ENCODE measurements around the gene RHEX.
"Not testable (repeated sequence)": the region's sequence is repeated elsewhere in the genome, so short reads cannot be mapped to it uniquely, and the experiment has no call there.

RHEX gene

GRCh38 chr1:206052919-206053610 lies at the start of gene RHEX:
Gene RHEX, plus strand, starts transcription at chr1:206053173. Its CDS starts 44,656 bp downstream, at chr1:206097829.
- not testable (repeated sequence) for DNase-seq

GRCh38 chr1:206003854-206004800 lies 48.8 kb upstream of the RHEX start:
- no peak for DNase-seq

GRCh38 chr1:206004826-206005225 lies 48.1 kb upstream of the RHEX start:
- no peak for DNase-seq

- no peak for DNase-seq
Observed at GRCh38 chr1:206005234-206005633, 47.7 kb upstream of the RHEX start.

- DNase-seq = no peak
Observed at GRCh38 chr1:206005778-206006180, 47.2 kb upstream of the RHEX start.

GRCh38 chr1:206006946-206007345 lies 46.0 kb upstream of the RHEX start:
- DNase-seq = no peak

GRCh38 chr1:206010060-206010459 lies 42.9 kb upstream of the RHEX start:
- DNase-seq = no peak

GRCh38 chr1:206011057-206011456 lies 41.9 kb upstream of the RHEX start:
- DNase-seq = no peak

GRCh38 chr1:206012086-206012859 lies 40.7 kb upstream of the RHEX start:
- DNase-seq = peak; percentile 35

- no peak for DNase-seq
Observed at GRCh38 chr1:206013026-206013795, 39.8 kb upstream of the RHEX start.

- DNase-seq = no peak
Observed at GRCh38 chr1:206014601-206015000, 38.4 kb upstream of the RHEX start.

- no peak for DNase-seq
Observed at GRCh38 chr1:206015071-206015470, 37.9 kb upstream of the RHEX start.

- DNase-seq = no peak
Observed at GRCh38 chr1:206020393-206021007, 32.5 kb upstream of the RHEX start.

GRCh38 chr1:206021008-206021625 lies 31.9 kb upstream of the RHEX start:
- DNase-seq = no peak

- DNase-seq = no peak
Observed at GRCh38 chr1:206021626-206022365, 31.2 kb upstream of the RHEX start.

- no peak for DNase-seq
Observed at GRCh38 chr1:206022766-206023165, 30.2 kb upstream of the RHEX start.

GRCh38 chr1:206023695-206024094 lies 29.3 kb upstream of the RHEX start, which contains the start of gene CTSE:
Gene CTSE, minus strand, starts transcription at chr1:206023895. Its CDS starts 104 bp downstream, at chr1:206023791.
- DNase-seq = no peak

- no peak for DNase-seq
Observed at GRCh38 chr1:206025283-206025820, 27.6 kb upstream of the RHEX start.

GRCh38 chr1:206029484-206029883 lies 23.5 kb upstream of the RHEX start:
- no peak for DNase-seq

GRCh38 chr1:206030191-206030590 lies 22.8 kb upstream of the RHEX start:
- DNase-seq = no peak

Data from CD4-positive, alpha-beta T cell treated with Interleukin-4 for 4 hours (primary cell).